ENCODE measurements around the gene DOCK7.

- TF ChIP-seq POLR2A (IDR thresholded peaks at IDR 0.05), result no peak
- TF ChIP-seq, protein P1, sequence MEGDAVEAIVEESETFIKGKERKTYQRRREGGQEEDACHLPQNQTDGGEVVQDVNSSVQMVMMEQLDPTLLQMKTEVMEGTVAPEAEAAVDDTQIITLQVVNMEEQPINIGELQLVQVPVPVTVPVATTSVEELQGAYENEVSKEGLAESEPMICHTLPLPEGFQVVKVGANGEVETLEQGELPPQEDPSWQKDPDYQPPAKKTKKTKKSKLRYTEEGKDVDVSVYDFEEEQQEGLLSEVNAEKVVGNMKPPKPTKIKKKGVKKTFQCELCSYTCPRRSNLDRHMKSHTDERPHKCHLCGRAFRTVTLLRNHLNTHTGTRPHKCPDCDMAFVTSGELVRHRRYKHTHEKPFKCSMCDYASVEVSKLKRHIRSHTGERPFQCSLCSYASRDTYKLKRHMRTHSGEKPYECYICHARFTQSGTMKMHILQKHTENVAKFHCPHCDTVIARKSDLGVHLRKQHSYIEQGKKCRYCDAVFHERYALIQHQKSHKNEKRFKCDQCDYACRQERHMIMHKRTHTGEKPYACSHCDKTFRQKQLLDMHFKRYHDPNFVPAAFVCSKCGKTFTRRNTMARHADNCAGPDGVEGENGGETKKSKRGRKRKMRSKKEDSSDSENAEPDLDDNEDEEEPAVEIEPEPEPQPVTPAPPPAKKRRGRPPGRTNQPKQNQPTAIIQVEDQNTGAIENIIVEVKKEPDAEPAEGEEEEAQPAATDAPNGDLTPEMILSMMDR (IDR thresholded peaks at IDR 0.05), result no peak
Measured at GRCh38 chr1:62423580-62424242, 264.5 kb downstream of the DOCK7 start.

Data from esophagus squamous epithelium (tissue), 4 donors.